GM12865 (cell line): ENCODE data around the gene ACSL3.

ENCODE experiments used
- DNase-seq: peaks from one replicate; pipeline ENCODE4 v3.0.0; 2010; ENCODE audit warnings: low read depth
- H3K4me3 ChIP-seq: 2 replicates; pipeline ENCODE4 v1.5.1; 2011; ENCODE audit warnings: mild to moderate bottlenecking, low read depth, low read length, control low read depth
- CTCF ChIP-seq: IDR thresholded peaks from 2 replicates; pipeline ENCODE4 v1.5.1; 2011; ENCODE audit warnings: low read length, control low read depth, low read depth, inconsistent platforms; ENCODE audit not compliant: insufficient read depth; ENCODE audit errors: missing control alignments

Gene ACSL3

GRCh38 chr2:222876947-222877346 lies 16.1 kb downstream of the ACSL3 start:
- no peak for TF ChIP-seq CTCF
- no peak for DNase-seq
- no peak overlapping the region for H3K4me3 ChIP-seq

GRCh38 chr2:222877556-222878300 lies 16.9 kb downstream of the ACSL3 start:
- DNase-seq, result no peak
- TF ChIP-seq CTCF, result no peak
- no peak overlapping the region for H3K4me3 ChIP-seq

DNA sequence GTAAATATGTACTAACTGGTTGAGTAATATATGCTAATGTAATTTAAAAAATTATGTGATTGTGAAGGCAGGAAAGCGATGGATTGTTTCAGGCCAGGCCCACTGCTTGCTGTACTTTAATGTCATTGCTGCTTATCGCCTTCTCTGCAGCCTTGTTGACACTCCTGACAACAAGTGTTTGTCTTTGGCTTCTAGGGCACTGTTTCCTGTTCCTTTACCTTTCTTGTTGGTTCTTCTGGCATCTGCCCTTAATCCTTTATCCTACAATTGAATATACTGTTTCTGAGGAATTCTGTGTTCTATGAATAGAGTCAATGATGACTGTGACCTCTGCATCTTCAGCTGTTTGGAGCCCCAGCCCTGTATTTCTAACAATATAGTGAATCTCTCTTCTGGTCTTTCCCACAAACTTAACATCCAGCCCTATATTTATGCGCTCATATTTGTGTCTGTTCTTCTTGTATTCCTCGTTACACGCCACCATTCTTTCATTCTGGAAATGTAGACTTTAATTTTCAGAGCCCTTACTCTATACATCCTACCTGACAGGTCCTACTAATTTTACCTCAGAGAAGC lies 17.6 kb downstream of the ACSL3 start:
- no peak for DNase-seq
- H3K4me3 ChIP-seq, result no peak overlapping the region
- TF ChIP-seq CTCF, result no peak

- no peak for DNase-seq
- H3K4me3 ChIP-seq, result no peak overlapping the region
- TF ChIP-seq CTCF, result no peak
Measured at GRCh38 chr2:222878877-222879603, 18.2 kb downstream of the ACSL3 start.

DNA sequence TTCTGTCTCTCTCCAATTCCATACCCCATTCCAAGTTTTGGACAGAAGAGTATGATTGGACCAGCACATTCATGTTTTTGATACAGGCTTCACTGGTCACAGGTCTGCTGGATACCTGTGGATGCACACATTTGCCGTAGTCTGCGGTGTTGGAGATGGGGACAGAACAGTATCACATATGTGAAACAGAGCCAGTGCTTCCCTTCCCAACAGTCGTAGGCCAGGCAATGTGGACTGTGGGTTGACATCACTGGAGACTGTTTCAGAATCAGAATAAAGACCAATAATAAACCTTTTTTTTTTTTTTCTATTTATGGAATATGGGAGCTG lies 18.7 kb downstream of the ACSL3 start:
- no peak for DNase-seq
- no peak overlapping the region for H3K4me3 ChIP-seq
- no peak for TF ChIP-seq CTCF

- TF ChIP-seq CTCF, result no peak
- no peak for DNase-seq
- no peak overlapping the region for H3K4me3 ChIP-seq
Measured at GRCh38 chr2:222882484-222882928, 21.7 kb downstream of the ACSL3 start.
